8988T (cell line): Measurements from ENCODE around the gene MTRFR.
A peak's percentile ranks its signal among the peaks of the same experiment; 100 is the strongest.
"Not testable (repeated sequence)": the region's sequence is repeated elsewhere in the genome, so short reads cannot be mapped to it uniquely, and the experiment has no call there.

Experiments used
- DNase-seq: peaks from one replicate; pipeline ENCODE4 v3.0.0; 2011

Gene MTRFR

DNA sequence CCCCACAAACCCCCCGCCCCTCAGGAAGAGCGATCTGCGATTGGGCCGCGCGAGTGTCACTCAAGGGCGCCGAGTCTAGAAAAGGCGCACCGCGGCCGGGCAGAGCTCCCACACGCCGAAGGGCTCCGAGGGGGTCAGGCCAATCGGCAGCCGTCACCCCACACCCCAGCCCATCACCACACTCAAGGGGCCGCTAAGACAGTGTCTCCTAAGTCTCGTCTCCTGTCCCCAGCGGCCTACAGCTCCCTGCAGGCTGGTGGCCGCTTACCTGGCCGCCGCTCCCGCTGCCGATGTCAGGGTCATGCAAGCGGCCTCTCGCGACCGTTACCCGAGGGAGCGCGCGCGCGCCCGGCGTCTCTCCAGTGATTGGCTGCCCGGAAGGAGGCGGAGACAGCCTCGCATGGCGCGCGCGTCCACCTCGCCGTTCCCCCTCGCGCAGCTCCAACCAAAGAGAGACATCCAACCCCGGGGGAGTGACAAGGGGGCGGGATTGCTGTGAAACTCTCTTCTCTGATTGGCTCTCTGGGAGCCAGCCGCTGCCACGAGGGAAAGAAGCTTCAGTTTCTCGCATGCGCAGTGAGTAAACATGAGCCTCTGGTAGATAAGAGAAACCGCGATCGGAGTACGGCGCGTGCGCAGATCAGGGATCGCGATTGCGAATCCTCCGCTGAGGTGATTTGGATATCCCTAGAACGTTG, at the start of gene MTRFR, which contains the start of gene MPHOSPH9:
MTRFR (plus strand) TSS at position 630 of the 698 bp plus-strand sequence. CDS start 20,239 bp downstream, outside the sequence.
MPHOSPH9 (minus strand) TSS at position 335 of the 698 bp plus-strand sequence. CDS start 2,777 bp downstream, outside the sequence.
- peak; percentile 77 for DNase-seq

DNA sequence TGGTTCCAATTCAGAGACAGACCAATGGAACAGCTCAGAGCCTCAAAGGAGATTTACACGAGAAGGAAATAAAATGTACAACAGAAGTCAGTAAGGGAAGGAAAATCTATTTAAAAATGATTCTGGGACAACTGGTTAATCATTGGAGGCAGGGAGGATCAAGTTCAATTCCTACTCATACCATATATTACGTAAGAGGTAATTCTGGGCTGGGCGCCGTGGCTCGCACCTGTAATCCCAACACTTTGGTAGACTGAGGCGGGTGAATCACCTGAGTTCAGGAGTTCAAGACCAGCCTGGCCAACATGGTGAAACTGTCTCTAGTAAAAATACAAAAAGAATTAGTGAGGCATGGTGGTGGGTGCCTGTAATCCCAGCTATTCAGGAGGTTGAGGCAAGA, 45.6 kb upstream of the MTRFR start:
- DNase-seq: no peak

DNA sequence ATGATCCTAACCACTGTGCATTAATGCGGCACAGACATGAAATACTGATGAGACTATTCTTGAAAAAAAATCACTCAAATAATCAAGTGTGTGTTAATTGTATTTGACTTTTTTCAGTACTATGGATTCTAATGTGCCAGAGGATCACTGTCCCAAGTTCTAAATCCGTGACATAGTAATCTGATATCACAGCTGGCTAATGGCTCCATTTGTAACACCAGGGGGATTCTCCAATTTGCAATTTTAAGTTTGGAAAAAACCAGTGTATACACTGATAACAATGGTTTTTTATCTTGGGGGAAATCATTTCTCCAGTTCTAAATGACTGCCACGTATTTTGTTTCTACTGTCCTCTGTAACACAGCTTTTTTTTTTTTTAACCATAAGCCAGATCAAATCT, 33.3 kb upstream of the MTRFR start:
- no peak for DNase-seq

DNA sequence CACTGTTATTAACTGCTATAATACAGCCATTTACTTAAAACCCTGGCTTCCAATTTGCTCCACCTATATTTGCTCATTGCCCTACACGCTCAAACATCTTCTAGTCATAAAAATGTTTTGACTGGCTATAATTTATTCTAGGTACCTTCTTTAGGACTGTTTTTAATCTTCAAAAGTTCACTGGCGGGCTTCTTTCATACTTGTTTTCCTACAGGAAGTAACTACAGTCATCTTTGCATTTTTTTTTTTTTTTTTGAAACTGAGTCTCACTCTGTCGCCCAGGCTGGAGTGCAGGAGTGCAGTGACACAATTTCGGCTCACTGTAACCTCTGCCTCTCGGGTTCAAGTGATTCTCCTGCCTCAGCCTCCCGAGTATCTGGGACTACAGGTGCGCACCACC, 32.8 kb upstream of the MTRFR start:
- DNase-seq: no peak

DNA sequence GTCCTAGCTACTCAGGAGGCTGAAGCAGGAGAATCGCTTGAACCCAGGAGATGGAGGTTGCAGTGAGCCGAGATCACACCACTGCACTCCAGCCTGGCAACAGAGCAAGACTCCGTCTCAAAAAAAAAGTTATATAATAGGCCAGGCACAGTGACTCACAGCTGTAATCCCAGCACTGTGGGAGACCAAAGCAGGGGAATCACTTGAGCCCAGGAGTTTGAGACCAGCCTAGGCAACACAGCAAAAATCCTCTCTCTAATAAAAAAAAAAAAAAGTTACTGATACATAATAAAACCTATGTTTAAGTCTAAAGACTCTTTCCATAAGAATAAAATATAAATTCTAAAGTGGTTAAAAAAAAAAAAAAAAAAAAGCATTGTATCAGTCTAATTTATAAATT, 26.4 kb upstream of the MTRFR start:
- DNase-seq: not testable (repeated sequence)

DNA sequence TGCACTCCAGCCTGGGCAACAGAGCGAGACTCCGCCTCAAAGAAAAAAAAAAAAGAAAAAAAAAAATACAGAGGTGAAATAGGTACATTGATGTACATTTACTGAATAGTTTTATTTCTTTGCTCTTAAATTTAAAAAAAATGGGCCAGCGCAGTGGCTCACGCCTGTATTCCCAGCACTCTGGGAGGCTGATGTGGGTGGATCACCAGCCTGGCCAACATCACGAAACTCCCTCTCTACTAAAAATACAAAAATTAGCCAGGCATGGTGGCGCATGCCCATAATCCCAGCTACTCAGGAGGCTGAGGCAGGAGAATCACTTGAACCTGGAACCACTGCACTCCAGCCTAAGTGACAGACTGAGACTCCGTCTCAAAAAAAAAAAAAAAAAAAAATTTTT, 25.4 kb upstream of the MTRFR start:
- DNase-seq: not testable (repeated sequence)

DNA sequence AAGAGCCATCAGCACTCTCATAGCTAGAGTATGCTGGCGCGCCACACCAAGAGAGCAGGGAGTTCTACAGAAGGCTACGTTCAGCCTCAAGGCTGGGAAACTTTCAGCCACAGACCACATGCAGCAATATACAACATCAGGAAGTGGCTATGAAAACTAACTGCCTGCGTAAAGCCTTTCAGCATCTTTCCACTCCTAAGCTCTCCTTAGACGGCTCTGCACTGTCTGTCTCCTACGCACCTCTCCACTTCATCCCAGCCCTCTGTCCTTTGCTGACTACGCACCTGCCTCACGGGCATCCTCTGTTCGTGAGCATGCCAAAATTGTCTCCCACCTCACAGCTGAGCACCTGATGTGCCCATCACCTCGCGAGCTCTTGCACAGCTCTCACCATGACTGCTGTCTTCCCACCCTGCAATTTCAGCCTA, 10.0 kb upstream of the MTRFR start:
- DNase-seq: no peak

DNA sequence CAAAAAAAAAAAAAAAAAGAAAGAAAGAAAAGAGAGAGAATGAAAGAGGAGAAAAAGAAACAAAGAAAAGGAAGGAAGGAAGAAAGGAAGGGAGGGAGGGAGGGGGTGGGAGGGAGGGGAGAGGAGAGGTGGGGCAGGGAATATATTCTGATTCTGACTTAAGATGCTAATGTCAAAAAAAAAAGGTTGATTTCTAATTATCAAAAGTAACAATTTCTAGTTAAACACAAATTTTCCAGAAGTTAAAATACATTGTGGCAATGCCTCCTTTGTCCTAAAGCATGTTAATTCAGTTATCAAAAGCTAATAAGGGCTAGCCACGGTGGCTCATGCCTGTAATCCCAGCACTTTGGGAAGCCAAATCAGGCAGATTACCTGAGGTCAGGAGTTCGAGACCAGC, 7.8 kb upstream of the MTRFR start:
- no peak for DNase-seq

DNA sequence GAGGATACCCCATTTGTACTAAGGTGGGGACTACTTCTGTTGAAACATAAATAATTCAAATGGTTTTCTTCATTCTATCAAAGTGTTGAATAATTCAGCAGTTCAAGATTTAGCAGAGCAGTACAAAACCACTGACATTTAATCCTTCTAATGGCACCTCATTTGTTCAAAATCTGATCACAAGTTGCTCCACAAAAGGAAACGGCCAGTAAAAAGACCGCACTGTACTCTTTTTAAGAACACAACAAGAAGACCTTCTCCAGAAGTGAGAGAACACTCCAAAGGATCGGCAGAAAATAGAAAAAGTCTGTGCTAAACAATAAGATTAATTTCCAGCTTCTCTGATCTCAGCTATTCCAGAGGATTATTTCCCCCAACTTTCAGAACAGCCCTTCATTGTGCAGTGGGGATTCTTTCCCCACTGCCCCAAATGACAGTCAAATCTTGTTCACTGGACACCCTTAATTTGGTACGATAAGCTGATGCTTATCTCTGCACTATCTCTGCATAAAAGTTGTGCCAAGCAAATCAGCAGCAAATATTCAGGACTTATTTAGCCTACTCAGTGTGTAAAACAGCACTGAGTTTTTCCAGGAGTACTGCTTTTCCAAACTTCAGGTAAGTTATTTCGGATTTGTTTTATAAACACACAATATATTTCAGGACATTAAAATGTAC, 5.5 kb upstream of the MTRFR start:
- no peak for DNase-seq

DNA sequence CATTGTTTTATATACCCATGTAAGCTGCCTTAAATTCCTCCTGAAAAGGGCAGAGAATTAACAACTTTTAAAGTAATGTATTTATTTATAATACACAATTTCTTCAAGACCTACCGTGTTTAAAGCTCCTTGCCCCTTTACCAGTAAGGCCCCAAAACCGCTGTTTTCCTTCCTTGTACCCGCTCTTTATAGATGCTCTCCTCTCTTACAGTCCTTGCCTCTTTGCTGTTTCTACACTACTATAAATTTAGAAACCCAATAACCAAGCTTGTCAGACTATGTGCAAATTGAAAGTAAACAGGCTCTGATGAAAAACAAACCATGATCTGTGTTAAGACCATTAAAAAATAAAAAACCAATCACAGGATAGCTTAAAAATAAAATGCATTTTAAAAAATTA, 4.2 kb upstream of the MTRFR start:
- no peak for DNase-seq

DNA sequence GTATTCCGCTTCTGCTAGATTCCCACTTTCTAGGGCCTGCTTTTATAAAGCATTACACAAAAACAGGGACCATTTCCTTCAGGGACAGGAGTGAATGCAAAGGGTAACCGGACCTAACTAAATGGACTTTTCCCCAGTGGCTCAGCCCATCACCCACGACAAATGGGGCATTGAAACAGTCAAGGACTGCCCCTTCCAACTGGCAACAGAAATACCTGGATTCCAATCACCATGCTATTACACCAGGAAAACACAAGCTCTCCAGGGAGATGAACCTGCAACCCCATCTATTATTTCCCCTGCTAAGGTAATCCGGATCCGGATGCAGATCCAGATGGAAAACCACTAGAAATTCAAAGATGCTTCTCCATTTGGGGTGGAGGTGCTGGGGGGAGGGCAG, 1.3 kb upstream of the MTRFR start:
- DNase-seq: no peak

DNA sequence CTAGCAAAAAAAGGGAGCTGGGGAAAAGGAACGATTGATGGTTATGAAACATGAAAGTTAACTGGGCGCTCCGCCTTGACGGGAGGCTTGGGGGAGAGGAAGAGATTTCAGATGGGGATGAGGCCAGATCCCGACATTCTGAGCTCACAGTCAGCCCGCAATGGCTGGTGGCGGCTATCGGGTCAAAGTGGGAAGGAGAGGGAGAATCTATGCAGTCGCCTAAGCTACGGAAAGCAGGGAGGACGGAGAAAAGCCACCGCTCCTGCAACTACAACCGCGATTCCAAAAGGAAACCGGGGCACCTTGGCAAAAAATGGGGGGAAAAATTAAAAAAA, 797 bp upstream of the MTRFR start:
- no peak for DNase-seq

DNA sequence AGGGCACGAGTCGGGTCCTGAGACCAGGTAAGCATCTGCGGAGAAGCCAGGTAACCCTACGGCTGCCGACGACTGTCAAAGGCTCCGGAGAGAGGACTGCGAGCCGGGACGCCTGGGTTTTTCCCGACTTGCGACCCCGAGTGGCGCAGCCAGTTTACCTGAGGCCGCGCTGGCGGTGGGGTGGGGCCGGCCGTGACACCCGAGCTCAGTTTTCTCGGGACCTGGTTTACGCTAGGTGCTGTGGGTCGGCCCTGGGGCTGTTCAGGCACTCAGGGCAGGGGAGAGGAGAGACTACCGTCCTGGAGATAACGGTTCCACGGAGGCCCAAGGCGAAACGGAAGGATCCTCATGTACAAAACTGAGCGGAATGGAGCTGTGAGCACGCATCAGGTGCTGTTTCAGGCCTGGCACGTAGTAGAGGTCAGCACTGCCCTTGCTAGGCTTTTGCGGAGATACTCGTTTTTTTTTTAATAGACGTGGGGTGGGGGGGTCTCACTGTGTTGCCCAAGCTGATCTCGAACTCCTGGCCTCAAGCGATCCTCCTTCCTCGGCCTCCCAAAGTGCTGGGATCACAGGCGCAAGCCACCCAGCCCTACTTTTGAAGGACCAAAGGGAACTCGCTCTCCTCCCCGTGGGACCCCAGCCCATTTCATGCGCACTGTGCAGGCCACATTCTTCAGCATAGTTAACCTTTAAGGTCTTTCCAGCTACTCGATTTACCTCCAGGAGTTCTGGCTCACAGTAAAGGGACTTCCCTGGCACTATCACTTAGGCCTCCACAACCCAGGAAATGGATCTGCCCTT, 471 bp downstream of the MTRFR start:
- DNase-seq: no peak

DNA sequence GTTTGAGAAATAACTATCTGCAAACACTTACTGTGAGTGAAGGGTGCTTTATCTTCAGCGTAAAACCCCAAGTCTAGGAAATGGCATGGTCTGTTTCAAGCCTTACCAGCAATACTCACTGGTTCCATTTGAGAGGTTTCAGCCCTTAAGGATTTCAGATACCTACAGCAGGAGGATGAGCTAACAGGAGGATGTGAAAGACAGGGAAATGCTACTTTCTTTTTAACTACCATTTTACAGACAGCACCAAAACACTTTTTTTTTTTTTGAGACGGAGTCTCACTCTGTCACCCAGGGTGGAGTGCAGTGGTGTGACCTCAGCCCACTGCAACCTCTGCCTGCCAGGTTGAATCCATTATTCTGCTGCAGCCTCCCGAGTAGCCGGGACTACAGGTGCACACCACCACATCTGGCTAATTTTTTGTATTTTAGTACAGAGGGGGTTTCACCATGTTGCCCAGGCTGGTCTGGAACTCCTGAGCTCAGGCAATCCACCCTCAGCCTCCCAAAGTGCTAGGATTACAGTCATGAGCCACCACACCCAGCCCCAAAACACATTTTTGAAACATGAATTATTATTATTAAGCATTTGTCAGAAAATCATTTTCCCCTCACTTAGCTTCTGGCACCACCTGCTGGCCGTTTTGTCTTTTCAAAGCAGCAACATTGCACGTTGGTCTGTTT, 4.6 kb downstream of the MTRFR start:
- no peak for DNase-seq

DNA sequence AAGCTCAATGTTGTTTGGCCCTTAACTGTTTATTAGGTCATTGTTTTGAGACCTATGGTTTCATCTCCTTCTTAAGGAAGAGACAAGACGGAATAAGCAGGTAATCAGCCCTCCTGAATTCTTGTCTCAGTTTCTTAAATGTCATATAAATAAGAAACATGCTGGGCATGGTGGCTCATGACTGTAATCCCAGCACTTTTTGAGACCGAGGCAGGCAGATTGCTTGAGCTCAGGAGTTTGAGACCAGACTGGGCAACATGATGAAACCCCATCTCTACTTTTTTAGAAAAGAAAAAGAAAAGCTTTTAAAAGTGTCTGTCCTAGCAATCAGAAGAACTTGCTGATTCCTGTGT, 5.1 kb downstream of the MTRFR start:
- DNase-seq: no peak

DNA sequence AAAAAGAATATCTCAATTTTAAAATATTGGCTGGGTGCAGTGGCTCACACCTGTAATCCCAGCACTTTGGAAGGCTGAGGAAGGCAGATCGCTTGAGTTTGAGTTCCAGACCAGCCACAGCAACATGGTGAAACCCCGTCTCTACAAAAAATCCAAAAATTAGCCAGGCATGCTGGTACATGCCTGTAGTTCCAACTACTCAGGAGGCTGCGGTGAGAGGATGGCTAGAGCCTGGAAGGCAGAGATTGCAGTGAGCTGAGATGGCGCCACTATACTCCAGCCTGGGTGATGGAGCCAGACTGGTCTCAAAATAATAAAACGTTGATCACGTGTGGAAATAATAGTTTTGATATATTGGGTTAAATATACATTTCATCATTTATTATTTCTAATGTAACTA, 5.7 kb downstream of the MTRFR start:
- no peak for DNase-seq

DNA sequence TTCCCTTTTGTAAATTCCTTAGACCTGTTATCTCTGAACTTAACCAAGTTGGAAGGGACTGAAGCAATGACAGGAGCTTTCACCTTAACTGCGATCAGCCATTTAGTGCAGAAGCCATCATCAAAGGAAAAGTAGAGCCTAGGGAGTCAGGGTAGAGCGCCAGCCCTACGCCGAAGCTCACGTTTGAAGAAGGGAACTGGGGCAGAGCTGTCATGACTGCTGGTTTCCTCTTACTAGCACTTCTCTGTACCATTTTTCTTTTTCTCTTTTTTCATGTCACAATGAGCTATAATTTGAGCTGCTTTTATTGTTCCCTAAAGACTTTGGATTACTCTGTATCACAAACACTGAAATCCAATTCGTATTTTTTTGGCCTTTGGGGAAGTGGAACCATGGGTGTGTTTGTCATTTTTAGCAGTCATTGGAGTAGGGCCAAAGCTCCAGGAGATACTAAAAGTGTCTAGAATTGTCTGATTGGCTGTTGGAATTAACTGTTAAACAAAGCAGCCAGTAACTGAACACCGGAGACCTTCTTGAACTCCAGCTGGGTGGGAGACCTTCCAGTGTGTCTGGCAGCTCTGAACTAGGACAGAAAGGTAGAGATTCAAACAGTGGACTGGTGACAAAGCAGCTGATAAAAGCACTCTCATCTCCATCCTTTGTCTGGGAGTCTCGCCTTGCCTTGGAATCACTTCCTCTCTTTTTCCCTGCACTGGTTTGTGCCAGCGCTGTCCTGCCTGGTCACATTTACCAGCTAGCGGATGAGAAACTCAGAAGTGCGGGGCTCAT, 9.1 kb downstream of the MTRFR start:
- no peak for DNase-seq

DNA sequence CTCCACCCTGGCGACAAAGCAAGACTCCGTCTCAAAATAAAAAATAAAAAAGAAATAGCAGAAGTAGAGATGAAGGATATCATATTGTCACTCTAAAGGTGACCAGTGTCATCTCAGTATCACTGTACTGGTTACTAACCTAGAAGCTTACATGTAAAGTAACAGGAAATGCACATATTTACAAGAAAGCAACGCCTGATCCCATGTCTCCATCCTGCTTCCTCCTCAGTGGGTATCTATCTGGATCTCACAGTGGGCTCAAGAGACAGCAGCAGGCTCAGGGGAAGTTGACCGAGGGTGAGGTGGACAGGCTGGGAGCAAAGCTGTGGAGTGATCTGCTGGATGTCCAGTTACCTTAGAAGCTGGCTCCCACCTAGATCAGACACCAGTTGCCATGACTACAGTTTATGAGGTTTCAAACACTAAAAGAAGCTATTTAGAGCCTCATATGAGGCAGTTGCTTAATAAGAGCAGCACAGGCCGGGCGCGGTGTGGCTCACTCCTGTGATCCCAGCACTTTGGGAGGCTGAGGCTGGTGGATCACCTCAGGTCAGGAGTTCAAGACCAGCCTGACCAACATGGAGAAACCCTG, 10.5 kb downstream of the MTRFR start:
- DNase-seq: no peak

DNA sequence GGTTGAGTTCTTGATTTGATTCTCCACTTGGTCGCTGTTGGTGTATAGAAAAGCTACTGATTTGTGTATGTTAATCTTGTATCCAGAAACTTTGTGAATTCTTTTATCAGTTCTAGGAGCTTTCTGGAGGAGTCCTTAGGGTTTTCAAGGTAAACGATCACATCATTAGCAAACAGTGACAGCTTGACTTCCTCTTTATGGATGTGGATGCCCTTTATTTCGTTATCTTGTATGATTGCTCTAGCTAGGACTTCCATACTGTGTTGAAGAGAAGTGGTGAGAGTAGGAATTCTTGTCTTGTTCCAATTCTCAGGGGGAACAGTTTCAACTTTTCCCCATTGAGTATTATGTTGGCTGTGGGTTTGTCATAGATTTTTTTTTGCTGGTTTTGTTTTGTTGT, 12.4 kb downstream of the MTRFR start:
- DNase-seq: no peak

DNA sequence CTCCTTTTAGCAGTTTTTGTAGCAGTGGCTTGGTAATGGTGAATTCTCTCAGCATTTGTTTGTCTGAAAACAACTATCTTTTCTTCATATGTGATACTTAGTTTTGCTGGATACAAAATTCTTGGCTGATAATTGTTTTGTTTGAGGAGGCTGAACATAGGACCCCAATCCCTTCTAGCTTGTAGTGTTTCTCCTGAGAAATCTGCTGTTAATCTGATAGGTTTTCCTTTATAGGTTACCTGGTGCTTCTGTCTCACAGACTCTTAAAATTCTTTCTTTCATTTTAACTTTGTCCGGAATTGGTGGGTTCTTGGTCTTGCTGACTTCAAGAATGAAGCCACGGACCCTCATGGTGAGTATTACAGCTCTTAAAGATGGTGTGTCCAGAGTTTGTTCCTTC, 14.9 kb downstream of the MTRFR start:
- not testable (repeated sequence) for DNase-seq

DNA sequence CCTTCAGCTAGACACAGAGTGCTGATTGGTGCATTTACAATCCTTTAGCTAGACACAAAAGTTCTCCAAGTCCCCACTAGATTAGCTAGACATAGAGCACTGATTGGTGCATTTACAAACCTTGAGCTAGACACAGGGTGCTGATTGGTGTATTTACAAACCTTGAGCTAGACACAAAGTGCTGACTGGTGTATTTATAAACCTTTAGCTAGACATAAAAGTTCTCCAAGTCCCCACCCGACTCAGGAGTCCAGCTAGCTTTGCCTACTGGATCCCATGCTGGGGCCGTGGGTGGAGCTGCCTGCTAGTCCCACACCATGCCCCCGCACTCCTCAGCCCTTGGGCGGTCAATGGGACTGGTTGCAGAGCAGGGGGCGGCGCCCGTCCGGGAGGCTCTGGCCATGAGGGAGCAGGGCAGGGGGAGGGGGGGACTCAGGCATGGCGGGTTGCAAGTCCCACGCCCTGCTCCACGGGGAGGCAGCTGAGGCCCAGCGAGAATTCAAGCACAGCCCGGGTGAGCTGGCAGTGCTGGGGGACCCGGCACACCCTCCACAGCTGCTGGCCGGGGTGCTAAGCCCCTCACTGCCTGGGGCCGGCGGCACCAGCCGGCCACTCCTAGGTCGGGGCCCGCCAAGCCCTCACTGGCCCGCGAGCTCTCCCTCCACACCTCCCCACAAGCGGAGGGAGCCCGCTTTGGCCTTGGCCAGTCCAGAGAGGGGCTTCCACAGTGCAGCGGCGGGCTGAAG, 15.9 kb downstream of the MTRFR start:
- not testable (repeated sequence) for DNase-seq
